ENCODE data around the gene PIK3CA. TPM values are rescaled to one million over a fixed set of nuclear protein-coding genes. Genes with fewer than 3 reads are reported as not detected.
A peak's percentile ranks its signal among the peaks of the same experiment; 100 is the strongest.

PIK3CA gene
- total RNA-seq, 1 donor from 2014 or later, result 20.1 TPM

- Histone ChIP-seq H3K9me3 (no peaks in the 10 kb centered on the region), H3K4me1 (peaks cover 39% of the 10 kb centered on the region), H3K27me3 (no peaks in the 10 kb centered on the region), H3K4me3 (peak overlapping the region; percentile 74 to 99), H3K27ac (peak overlapping the region; percentile 99), H3K36me3 (no peaks in the 10 kb centered on the region)
- intact Hi-C loops (cut with DNase I), result loop anchor here (2.0 to 5.0 kb wide), 2 partner anchors 113 to 174 kb away; partner anchors contain the start of gene ZNF639
- DNase-seq (ENCODE audit: extremely low spot score in 2 of 2), result peak in 1 of 2 donors; percentile 85
- TF ChIP-seq CTCF (IDR thresholded peaks at IDR 0.05) (no peak), POLR2AphosphoS5 (IDR thresholded peaks at IDR 0.05; ENCODE audit: insufficient read depth in 1 of 2, low read depth in 1 of 2) (no peak), POLR2A (IDR thresholded peaks at IDR 0.05) (no peak)
These were observed 654 bp downstream of the PIK3CA start for GRCh38 chr3:179148616-179149405.

DNA sequence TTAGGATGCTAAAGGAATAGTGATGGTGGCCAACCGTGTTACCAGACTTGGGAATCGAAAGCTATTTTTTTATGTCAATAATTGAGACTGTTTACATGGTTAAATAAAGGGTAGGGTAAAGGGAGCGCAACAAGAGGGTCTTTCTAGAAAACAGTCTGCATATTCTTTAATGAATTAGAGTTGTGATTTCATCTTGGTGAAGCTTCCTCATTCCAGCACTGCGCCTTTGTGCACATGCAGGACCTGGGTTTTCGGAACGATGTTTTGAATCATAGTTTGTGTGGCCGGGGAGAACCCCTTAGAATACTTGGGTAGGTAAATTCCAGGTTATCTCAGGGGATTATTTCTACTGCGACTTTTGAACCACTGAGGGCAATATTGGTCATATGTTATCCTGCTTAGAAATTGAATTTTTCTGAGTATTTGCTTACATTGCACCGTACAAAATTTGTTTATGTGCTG, 1.3 kb downstream of the PIK3CA start:
- H3K27ac ChIP-seq, result peak overlapping the region; percentile 99
- H3K4me1 ChIP-seq, result peaks cover 39% of the 10 kb centered on the region
- H3K9me3 ChIP-seq, result no peaks in the 10 kb centered on the region
- no peaks in the 10 kb centered on the region for H3K27me3 ChIP-seq
- H3K36me3 ChIP-seq, result no peaks in the 10 kb centered on the region
- intact Hi-C loops (cut with DNase I), result loop anchor here (2.0 to 5.0 kb wide), 2 partner anchors 113 to 173 kb away; partner anchors contain the start of gene ZNF639
- DNase-seq (ENCODE audit: extremely low spot score in 2 of 2), result no peak
- H3K4me3 ChIP-seq, result peak overlapping the region; percentile 74 to 99
- no peak for TF ChIP-seq POLR2A (IDR thresholded peaks at IDR 0.05)
- TF ChIP-seq POLR2AphosphoS5 (IDR thresholded peaks at IDR 0.05; ENCODE audit: insufficient read depth in 1 of 2, low read depth in 1 of 2), result peak in 1 of 2 donors; percentile 18
- no peak for TF ChIP-seq CTCF (IDR thresholded peaks at IDR 0.05)

GRCh38 chr3:179149951-179150350, 1.8 kb downstream of the PIK3CA start:
- peak overlapping the region; percentile 99 for H3K27ac ChIP-seq
- no peak for DNase-seq (ENCODE audit: extremely low spot score in 2 of 2)

GRCh38 chr3:179150610-179151009, 2.5 kb downstream of the PIK3CA start:
- no peak for DNase-seq (ENCODE audit: extremely low spot score in 2 of 2)
- no peak overlapping the region for H3K27ac ChIP-seq
- no peak overlapping the region for H3K4me3 ChIP-seq
- intact Hi-C loops (cut with DNase I), result no loop called here
- no peaks in the 10 kb centered on the region for H3K9me3 ChIP-seq
- H3K4me1 ChIP-seq, result peaks cover 41% of the 10 kb centered on the region
- TF ChIP-seq POLR2A (IDR thresholded peaks at IDR 0.05) (no peak), POLR2AphosphoS5 (IDR thresholded peaks at IDR 0.05; ENCODE audit: insufficient read depth in 1 of 2, low read depth in 1 of 2) (no peak), CTCF (IDR thresholded peaks at IDR 0.05) (no peak)
- no peaks in the 10 kb centered on the region for H3K36me3 ChIP-seq
- H3K27me3 ChIP-seq, result no peaks in the 10 kb centered on the region

More at GRCh38 chr3:179149951-179150350, 1.8 kb downstream of the PIK3CA start:
- H3K9me3 ChIP-seq, result no peaks in the 10 kb centered on the region
- intact Hi-C loops (cut with DNase I), result loop anchor here (2.0 to 5.0 kb wide), 2 partner anchors 112 to 173 kb away; partner anchors contain the start of gene ZNF639
- TF ChIP-seq POLR2AphosphoS5 (IDR thresholded peaks at IDR 0.05; ENCODE audit: insufficient read depth in 1 of 2, low read depth in 1 of 2), result no peak
- TF ChIP-seq POLR2A (IDR thresholded peaks at IDR 0.05), result no peak
- no peak for TF ChIP-seq CTCF (IDR thresholded peaks at IDR 0.05)
- peak overlapping the region; percentile 74 to 99 for H3K4me3 ChIP-seq
- H3K36me3 ChIP-seq, result no peaks in the 10 kb centered on the region
- H3K27me3 ChIP-seq, result no peaks in the 10 kb centered on the region
- H3K4me1 ChIP-seq, result peaks cover 39% of the 10 kb centered on the region

DNA sequence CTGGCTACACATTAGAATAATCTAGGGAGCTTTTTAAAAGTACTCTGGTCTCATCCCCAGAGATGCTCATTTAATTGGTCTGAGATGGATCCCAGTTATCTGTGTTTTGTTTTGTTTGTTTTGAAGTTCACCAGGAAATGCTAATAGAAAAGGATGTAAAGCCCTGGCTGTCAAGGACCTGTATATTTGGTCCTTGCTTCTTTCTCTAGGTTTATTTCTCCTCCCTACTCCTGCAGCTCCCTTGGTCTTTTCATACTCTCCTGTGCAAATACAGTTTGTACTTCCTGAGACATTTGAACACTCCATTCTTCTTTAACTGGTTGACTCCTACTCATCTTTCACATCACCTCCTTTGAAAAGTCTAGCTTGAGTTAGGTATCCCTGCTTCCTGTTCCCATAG, 3.3 kb downstream of the PIK3CA start:
- Histone ChIP-seq H3K4me3 (no peak overlapping the region), H3K27me3 (no peaks in the 10 kb centered on the region), H3K9me3 (no peaks in the 10 kb centered on the region), H3K27ac (no peak overlapping the region), H3K36me3 (no peaks in the 10 kb centered on the region), H3K4me1 (peaks cover 49% of the 10 kb centered on the region)
- intact Hi-C loops (cut with DNase I), result no loop called here
- TF ChIP-seq POLR2A (IDR thresholded peaks at IDR 0.05) (no peak), CTCF (IDR thresholded peaks at IDR 0.05) (no peak), POLR2AphosphoS5 (IDR thresholded peaks at IDR 0.05; ENCODE audit: insufficient read depth in 1 of 2, low read depth in 1 of 2) (no peak)
- DNase-seq (ENCODE audit: extremely low spot score in 2 of 2), result no peak

Data from vagina (tissue), 2 donors.